Right hindlimb (tissue), 1 donor: ENCODE results near the gene CCDC57.

Experiments
- DNase-seq: peaks from one replicate; pipeline ENCODE4 v3.0.0-alpha.2; 2018

The CCDC57 gene

GRCh38 chr17:82058230-82058854 is 154.3 kb downstream of the CCDC57 start:
- DNase-seq = peak; percentile 16

- peak; percentile 32 for DNase-seq
Observed at GRCh38 chr17:82056729-82057621, 155.7 kb downstream of the CCDC57 start.

- peak; percentile 19 for DNase-seq
Observed at GRCh38 chr17:82055965-82056728, 156.5 kb downstream of the CCDC57 start.

- DNase-seq = peak; percentile 20
Observed at GRCh38 chr17:82055023-82055964, 157.3 kb downstream of the CCDC57 start.

GRCh38 chr17:82054351-82055022 is 158.2 kb downstream of the CCDC57 start:
- DNase-seq = peak; percentile 19

- peak; percentile 13 for DNase-seq
Observed at GRCh38 chr17:82053556-82054263, 158.9 kb downstream of the CCDC57 start.

- DNase-seq = peak; percentile 16
Observed at GRCh38 chr17:82053130-82053529, 159.5 kb downstream of the CCDC57 start.

GRCh38 chr17:82052638-82053059 is 160.0 kb downstream of the CCDC57 start:
- DNase-seq = no peak

GRCh38 chr17:82051776-82052637 is 160.6 kb downstream of the CCDC57 start, which contains the start of the genes GPS1 and RFNG:
Gene GPS1, plus strand, starts transcription at chr17:82051898. Its CDS starts 34 bp downstream, at chr17:82051932.
Gene RFNG, minus strand, starts transcription at chr17:82051811. Its CDS starts 45 bp downstream, at chr17:82051766.
- DNase-seq = peak; percentile 83
